HG03064 (cell line): ENCODE results near the gene IMPG1.

Experiments
- ATAC-seq: cut with Tn5 transposase; IDR thresholded peaks from one replicate; pipeline ENCODE4 v1.9.1; 2021; ENCODE audit warnings: low read depth; ENCODE audit not compliant: unreplicated experiment

IMPG1 gene, protein sequence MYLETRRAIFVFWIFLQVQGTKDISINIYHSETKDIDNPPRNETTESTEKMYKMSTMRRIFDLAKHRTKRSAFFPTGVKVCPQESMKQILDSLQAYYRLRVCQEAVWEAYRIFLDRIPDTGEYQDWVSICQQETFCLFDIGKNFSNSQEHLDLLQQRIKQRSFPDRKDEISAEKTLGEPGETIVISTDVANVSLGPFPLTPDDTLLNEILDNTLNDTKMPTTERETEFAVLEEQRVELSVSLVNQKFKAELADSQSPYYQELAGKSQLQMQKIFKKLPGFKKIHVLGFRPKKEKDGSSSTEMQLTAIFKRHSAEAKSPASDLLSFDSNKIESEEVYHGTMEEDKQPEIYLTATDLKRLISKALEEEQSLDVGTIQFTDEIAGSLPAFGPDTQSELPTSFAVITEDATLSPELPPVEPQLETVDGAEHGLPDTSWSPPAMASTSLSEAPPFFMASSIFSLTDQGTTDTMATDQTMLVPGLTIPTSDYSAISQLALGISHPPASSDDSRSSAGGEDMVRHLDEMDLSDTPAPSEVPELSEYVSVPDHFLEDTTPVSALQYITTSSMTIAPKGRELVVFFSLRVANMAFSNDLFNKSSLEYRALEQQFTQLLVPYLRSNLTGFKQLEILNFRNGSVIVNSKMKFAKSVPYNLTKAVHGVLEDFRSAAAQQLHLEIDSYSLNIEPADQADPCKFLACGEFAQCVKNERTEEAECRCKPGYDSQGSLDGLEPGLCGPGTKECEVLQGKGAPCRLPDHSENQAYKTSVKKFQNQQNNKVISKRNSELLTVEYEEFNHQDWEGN

DNA sequence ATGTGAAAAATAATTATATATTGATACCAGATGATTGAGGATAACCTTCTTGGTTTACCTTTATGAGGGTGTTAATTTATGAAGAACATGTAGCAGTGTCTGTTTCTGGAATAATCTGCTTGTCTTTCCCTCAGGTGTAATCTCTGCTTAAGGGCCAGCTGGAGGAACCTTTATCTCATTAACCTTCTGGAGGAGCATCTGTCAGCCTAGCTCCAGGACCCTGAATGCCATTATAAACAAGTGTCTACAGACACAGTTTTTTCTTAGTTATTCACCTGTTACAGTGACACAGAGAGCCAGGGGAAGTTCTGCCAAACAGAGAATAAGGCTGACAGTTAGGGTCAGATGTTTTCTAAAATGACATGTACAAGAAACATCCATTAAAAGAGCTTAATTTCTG is at the start of gene IMPG1:
IMPG1 (minus strand) TSS at position 101 of the 400 bp plus-strand sequence. CDS start 174 bp downstream, outside the sequence.
- no peak for ATAC-seq

DNA sequence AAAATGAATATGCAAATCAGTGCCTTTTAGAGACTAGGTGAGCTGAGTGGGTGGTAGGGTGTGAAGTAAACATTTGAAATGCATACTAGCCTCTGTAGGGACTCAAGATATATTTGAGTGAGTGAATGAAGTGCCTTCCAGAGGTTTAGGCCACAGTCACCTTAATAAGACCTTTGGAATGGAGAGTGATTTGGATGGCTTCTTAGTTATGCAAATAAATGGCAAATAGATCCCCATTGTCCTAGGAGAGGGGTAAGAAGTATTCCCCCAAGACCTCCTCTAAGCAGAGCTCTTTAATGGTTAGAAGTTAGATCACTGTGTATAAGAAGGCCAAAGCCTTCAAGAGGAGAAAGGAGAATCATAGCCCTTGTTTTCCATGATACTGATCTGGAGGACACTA is 47.8 kb upstream of the IMPG1 start:
- ATAC-seq, result no peak

DNA sequence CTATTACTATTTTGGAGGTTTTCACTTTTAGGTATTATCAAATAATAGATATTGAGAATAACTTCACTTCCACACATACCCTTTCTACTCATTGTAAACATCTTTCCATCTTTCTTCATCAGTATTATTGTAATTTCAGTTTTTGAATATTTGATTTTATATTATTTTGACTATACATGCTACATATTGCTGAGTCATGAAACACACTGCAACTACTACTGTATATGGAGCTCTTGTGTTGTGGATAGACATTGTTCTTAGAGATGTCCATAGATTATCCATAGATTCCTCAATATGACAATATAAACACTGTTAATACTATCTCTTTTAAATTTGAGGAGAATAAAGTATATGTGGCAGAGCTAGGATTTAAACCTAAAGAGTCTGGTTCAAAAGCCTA is 819 bp upstream of the IMPG1 start:
- ATAC-seq, result no peak

DNA sequence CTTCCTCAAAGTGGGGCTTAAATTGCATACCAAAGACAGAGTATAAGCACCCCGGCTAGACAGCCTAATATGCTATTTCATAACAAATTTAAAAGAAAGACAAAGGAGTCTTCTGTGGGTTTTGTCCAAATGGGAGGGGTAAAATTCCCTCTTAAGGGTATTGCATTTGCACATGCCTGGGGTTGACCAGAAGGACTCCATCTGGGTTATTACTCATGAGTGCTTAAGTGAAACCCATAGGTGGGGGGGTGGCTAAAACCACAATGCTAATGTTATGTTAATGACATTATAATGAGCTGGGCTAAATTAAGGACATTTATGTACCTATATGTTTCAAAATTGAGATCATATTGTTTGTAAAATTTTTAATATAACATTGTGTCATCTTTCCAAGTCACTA is 15.0 kb downstream of the IMPG1 start:
- no peak for ATAC-seq

DNA sequence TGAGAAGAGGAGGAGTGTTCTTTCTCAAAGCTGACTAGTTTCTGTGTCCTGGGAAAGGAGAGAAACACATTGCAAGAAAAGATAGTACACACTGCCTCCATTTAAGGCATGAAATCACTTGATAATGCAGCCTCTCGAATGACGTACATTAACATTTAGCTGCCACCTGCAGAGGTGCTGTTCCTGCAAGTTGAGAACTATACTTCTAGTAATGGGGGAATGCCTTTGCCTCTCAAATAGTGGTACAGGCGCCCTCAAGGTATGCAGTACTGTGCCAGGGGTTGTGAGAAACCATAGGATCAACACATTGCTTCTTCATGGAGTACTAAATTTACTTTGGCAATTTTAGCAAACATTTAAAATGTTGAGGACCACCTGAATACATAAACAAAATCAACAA is 20.1 kb downstream of the IMPG1 start:
- ATAC-seq, result no peak

DNA sequence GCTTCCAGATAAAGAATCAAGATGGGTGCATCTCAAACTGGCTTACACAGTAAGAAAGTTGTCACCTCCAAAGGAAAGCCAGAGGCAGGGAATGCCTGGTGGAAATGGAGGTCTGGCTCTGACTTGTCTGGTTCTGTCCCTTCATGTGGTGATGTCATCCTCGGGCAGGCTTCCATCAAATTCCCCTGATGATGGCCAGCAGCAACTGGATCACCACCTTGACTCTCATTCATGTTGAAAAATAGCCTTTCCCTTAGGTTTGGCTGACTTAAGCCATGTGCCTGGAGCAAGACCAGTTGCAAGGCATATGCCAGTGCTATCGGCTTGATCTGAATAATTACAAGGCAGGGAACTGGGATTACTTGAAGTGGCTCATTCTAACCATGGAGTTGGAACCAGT is 28.8 kb downstream of the IMPG1 start:
- ATAC-seq, result no peak

DNA sequence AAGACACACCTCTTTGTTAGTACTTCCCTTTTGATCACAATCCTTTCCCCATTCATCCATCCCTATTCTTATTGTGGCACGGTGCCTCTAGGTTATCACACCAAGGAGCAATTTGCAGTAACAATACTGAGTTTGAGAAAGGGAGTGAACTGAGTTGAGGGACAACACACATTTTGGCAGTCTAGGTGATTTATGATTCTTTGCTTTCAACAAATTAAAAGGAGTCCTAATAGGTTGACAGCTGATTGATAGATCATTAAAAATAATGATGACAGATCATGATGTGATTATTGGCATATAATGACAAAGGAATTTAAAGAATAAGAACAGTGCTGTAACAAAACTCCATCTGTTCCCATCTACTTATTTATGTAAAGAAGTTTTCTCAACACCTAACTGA is 36.7 kb downstream of the IMPG1 start:
- ATAC-seq, result no peak

DNA sequence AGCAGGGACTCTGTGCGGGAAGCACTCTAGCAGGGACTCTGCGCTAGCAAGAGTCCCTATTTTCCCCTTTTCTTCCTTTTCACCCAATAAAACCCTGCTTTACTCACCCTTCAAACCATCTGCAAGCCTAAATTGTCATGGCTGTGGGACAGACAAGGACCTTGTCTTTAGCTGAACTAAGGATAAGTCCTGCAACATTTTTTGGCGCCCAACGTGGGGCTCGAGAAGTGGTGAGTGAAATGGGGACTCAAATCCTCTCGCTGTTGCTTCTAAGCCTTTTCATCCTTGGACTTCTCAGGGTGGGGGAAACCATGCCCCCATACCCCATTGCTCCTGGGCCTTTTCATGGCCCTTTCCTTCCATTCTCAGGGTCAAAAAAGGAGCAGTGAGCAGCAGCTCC is 46.4 kb downstream of the IMPG1 start:
- ATAC-seq, result no peak

DNA sequence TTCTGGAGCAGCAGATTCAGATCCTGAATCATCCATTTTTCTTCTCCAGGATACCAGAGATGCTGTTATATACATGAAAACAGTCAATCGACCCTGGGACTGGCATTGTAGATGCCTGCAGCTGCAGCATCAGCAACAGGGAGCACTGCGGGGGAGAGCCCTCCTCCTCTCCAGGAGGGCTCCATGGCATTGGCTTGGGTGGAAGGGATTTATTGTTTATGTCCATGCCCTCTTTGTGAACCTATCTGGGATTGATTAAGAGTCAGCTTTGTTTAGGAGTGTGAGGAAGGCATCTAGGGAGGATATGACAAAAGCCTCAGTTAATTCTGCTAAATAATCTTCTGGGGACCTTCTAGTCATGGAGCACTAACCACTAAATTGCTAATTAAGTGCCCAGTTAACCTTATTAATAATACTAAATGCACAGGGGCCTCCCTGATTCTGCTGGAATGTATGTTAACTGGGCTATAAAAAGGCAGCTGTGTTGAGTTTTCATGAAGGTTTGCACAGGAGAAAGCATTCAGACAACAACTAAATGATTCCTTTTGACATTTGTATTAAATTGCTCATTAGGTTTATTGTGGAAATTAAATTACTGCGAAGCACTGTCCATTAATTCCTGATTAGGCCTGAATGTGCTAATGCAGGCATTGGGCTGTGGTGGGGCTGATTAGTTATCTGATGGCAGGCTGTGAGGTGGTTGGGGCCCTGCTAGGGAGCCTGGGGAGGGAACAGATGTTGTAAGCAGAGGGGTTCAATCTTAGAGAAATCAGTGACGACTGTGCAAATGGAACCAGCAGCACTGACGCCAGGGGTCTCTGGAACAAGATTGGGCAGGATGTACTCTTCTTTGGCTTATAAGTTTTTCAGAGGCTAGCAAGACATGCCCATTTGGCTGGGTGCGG is 57.6 kb downstream of the IMPG1 start:
- no peak for ATAC-seq

DNA sequence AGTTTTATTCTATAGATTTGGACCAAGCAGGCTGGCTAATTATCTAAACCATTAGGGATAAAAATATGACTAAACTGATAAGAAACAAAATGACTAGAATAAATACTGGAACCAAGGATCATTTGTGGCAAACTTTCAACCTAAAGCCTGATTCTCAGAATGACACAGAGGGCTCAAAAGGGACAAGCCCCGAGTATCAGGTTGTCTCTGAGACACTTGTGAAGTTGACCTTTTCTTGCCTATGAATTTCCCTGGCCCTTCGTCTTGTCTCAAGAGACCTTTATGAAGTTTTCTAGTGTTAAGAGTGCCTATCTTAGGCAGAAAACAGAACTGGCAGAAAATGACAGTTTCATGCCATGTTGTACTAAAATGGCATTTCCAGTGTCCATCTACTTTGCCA is 68.3 kb downstream of the IMPG1 start:
- peak; percentile 61 for ATAC-seq

DNA sequence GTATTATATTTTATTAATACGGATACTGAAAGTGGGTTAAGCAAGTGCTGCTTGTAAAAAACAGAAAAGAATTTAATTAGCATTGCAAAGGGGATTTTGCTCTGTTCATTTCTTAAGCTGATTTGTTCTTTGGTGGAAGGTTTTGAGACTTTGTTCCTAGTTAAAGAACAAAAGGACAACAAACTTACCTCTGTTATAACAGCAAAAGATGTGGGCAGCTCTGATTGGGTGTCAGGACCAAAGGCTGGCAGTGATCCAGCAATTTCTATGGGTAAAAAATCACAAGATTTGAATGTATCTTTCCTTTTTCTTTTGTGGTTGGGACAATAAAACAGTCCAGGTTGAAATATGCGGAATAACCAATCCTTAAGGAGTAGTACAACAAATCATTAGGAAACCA is 68.8 kb downstream of the IMPG1 start:
- ATAC-seq, result no peak

DNA sequence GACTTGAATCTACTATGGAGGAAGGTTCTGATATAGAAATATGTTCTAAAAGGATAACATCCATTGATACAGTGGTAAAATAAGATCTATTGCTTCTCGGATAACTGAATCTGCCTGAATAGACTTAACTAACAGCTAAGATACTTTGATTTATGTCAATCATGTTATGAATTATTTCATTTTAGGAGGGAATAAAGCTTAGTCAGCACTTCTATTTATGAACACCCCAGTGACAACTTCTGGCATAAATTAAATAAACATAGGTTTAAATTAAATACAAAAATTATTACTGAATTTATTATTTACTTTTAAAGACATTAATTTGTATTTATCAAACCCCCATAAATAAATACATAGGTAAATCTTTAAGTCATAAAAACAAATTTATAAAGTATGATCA is 69.3 kb downstream of the IMPG1 start:
- ATAC-seq, result no peak

DNA sequence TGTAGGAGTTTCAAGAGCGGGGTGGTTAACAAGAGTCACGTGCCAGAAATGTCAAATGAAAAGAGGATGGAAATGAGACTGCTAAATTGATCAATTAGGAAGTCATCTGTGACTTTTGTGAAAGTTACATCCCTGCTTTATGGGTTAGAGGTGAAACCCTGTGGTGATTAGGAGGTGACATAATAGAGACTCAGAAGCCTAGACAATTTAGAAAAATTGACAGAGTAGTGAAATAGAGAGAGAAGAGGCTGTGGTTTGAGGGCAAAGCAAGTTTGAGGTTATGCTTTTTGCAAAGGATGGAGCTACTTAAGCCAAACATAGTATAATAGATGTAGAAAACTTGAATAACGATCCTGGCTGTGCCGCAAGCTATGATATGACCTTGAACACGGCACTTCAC is 71.8 kb downstream of the IMPG1 start:
- no peak for ATAC-seq

DNA sequence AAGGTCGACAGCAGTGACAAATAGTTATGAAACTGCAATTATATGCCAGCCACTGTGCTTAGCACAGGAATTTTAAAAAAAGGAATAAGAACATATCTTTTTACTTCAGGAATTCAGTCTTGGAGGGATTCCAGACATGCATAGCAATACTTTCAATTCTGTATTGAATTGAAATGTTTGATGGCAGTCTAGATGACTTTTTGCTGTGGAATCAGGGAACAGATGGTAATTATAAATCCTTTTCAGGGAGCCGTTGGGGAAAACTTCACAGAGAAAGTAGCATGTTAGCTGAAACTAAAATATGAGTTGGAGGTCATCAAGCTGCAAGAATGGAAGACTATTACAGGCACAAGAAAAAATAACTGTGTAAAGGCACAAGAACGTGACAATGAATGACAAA is 74.8 kb downstream of the IMPG1 start:
- no peak for ATAC-seq

DNA sequence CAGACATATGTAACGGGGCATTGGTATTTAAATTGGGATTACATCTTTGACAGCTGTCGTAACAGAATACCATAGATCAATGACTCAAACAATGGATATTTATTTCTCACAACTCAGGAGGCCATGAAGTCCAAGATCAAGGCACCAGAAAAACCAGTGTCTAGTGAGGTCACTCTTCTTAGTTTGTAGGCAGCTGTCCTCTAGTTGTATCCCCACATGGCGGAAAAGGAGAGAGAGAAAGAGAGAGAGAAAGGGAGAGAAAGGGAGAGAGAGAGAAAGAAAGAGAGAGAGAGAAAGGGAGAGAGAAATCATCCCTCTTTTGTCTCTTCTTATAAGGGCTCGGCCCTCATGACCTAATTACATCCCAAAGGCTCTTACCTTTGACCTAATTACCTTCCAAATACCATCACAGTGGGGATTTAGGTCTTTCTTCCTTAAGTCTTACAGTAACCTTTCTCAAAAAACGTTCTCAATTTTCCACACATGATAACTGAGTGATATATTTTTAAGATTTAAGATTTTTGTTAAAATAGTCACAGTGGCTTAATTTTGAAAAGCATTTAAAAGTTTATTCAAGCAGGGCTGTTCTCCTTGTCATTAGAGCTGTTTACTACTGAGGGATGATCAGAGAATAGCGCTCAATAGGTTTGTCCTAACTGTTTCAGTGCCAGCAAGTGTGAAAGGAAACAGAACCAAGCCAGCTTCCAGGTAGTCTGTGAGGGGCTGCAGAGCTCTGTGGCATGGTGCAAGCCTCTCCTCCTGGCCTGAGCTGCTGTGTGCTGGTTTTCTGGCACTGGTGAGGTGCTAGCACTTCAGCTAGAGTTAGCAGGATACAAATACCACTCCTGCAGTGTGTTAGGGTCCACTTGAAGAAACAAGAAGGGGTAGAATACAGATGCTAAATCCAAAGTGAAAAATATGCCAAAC is 79.0 kb downstream of the IMPG1 start:
- ATAC-seq, result no peak

DNA sequence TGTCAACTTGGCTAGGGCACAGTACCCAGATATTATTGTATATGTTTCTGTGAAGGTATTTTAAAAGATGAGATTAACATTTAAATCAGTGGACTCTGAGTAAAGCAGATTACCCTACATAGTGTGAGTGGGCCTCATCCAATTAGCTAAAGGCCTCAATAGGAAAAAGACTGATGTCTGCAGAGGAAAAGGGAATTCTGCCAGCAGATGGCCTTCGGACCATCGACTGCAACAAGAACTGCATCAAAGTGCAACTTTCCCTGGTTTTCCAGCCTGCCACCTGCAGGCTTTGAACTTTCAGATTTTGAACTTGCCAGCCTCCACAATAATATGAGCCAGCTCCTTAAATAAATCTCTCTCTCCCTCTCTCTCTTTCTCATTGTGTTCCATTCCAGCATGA is 80.5 kb downstream of the IMPG1 start:
- no peak for ATAC-seq

DNA sequence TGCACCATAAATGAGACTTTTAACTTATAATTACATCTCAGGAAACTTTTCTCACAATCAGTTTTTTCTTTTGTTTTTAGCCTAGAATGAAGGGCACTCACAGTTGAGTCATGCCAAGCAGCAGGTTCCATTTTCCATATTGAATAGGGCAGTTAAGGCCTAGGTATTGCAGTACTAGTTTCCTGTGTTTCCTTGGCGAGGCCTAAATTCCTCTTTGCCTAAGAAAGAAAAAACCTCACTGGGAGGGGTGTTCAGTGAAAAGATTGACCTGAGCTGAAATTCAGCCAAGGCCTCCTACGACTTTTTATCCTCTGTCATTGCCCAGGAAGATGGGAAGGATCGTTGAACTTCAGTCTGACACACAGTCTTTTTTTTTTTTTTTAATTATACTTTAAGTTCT is 85.5 kb downstream of the IMPG1 start:
- no peak for ATAC-seq

DNA sequence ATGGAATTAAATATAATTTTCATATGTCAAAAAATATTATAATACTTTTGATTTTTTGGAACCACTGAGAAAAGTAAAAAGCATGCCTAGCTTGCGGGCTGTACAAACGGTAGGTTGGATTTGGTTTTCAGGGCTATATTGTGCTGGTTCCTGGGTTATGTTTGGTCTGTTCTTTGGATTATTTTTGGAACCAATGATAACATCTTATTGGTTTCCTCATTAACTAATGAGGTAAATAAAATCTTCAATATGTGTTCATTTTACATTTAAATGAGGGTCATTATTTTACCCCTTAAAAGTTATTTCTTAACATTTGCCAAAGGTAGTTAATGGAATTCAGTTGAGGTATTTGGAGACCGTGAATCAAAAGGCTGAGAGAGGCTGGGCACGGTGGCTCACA is 96.6 kb downstream of the IMPG1 start:
- no peak for ATAC-seq

DNA sequence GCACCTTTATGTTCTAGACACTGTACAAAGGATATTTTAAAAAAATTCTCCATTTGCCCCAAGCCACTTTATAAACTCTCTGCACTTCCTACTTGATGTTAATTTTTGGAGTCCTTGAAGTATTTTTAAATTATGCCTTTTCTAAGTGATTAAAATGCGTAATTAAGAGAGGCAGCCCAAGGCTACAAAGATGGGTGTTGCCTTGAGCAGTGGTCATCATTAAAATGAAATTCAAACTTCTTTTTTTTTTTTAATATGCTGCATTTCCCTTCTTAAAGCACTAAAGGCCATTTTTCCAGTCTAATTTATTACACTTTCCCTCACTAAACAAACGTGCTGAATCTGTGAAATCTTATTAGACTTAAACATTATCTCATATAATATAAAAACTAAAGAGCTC is 102.4 kb downstream of the IMPG1 start:
- ATAC-seq, result no peak

DNA sequence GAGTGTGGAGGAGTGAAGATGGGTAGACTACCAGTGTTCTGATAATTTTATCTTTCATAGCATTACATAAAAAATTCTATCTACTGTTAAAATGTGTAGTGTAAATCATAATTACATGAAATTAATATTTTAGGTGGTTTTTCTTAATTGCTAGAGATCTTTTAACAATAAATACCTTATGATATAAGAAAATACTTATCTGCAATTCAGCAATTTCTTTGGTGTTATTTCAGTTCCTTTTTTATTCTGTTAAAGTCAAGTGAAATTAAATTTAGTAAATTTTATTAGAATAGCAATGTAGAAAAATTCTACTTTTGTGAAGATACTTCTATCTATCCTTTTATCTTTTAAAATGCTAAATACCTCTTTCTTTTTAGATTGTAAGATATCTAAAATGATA is 104.3 kb downstream of the IMPG1 start:
- no peak for ATAC-seq
